GM23338 (cell line): ENCODE results near the gene RPP40. TPM values are rescaled to one million over a fixed set of nuclear protein-coding genes. Genes with fewer than 3 reads are reported as not detected.
A peak's percentile ranks its signal among the peaks of the same experiment; 100 is the strongest.

Source experiments
- ATAC-seq: fragments of 200-7000 bp; cut with Tn5 transposase; 3 replicates; pipeline ENCODE4 v1.9.1; 2020
- DNase-seq: peaks from one replicate; pipeline ENCODE4 v3.0.0-alpha.2; 2015; ENCODE audit warnings: low spot score
- H2AFZ ChIP-seq: fragments of 200-600 bp; sonication (generic); 2 replicates; pipeline ENCODE4 v1.8.0; 2016; ENCODE audit warnings: antibody characterized with exemption, mild to moderate bottlenecking, moderate library complexity
- H3F3A ChIP-seq: fragments of 200-600 bp; sonication (generic); replicated peaks from 2 replicates; pipeline ENCODE4 v1.8.0; 2017; ENCODE audit warnings: antibody characterized with exemption, mixed run types, low read depth
- H3K27ac ChIP-seq: fragments of 200-600 bp; sonication (generic); 2 replicates; pipeline ENCODE4 v1.6.1; 2016; ENCODE audit warnings: low read depth
- H3K27me3 ChIP-seq: fragments of 200-600 bp; sonication (generic); 2 replicates; pipeline ENCODE4 v1.8.0; 2016; ENCODE audit warnings: mild to moderate bottlenecking, mixed run types, moderate library complexity; ENCODE audit not compliant: insufficient read depth
- H3K36me3 ChIP-seq: fragments of 200-600 bp; sonication (generic); 2 replicates; pipeline ENCODE4 v1.8.0; 2016; ENCODE audit warnings: mild to moderate bottlenecking; ENCODE audit not compliant: insufficient read depth
- H3K4me1 ChIP-seq: fragments of 200-600 bp; sonication (generic); 2 replicates; pipeline ENCODE4 v1.8.0; 2016; ENCODE audit warnings: mild to moderate bottlenecking, moderate library complexity; ENCODE audit not compliant: insufficient read depth
- H3K4me2 ChIP-seq: fragments of 200-600 bp; sonication (generic); 2 replicates; pipeline ENCODE4 v1.7.1; 2017; ENCODE audit warnings: mixed run types
- H3K4me3 ChIP-seq: fragments of 200-600 bp; sonication (generic); 2 replicates; pipeline ENCODE4 v1.6.1; 2016; ENCODE audit warnings: mixed run types
- H3K79me2 ChIP-seq: fragments of 200-600 bp; sonication (generic); replicated peaks from 2 replicates; pipeline ENCODE4 v1.8.0; 2017; ENCODE audit warnings: mild to moderate bottlenecking; ENCODE audit not compliant: insufficient read depth
- H3K9me2 ChIP-seq: fragments of 200-600 bp; sonication (generic); 2 replicates; pipeline ENCODE4 v1.8.0; 2017; ENCODE audit not compliant: insufficient read depth
- H4K20me1 ChIP-seq: fragments of 200-600 bp; sonication (generic); replicated peaks from 2 replicates; pipeline ENCODE4 v1.8.0; 2017; ENCODE audit warnings: mild to moderate bottlenecking; ENCODE audit not compliant: insufficient read depth
- H3K27ac Mint-ChIP-seq: 2 replicates; pipeline ENCODE4 v1.8.0; 2020; ENCODE audit warnings: inconsistent platforms, mild to moderate bottlenecking, moderate library complexity, mixed read lengths
- H3K27me3 Mint-ChIP-seq: 3 replicates; pipeline ENCODE4 v1.8.0; 2022; ENCODE audit warnings: low read depth, mild to moderate bottlenecking, moderate library complexity, mixed read lengths, inconsistent platforms; ENCODE audit not compliant: insufficient read depth, poor library complexity
- H3K36me3 Mint-ChIP-seq: 3 replicates; pipeline ENCODE4 v1.8.0; 2021; ENCODE audit warnings: low read depth, mild to moderate bottlenecking, inconsistent platforms, moderate library complexity, mixed read lengths
- H3K4me1 Mint-ChIP-seq: 3 replicates; pipeline ENCODE4 v1.8.0; 2020; ENCODE audit warnings: mild to moderate bottlenecking, inconsistent platforms, mixed read lengths
- H3K4me3 Mint-ChIP-seq: 3 replicates; pipeline ENCODE4 v1.8.0; 2021; ENCODE audit warnings: moderate library complexity, mild to moderate bottlenecking, inconsistent platforms, mixed read lengths
- H3K9me3 Mint-ChIP-seq: 3 replicates; pipeline ENCODE4 v1.8.0; 2020; ENCODE audit warnings: moderate library complexity, mild to moderate bottlenecking, inconsistent platforms, mixed read lengths
- NANOG ChIP-seq: IDR thresholded peaks from 2 replicates; pipeline ENCODE4 v1.6.1; 2016; ENCODE audit warnings: antibody characterized with exemption, borderline replicate concordance
- ZNF331 ChIP-seq: fragments of 250-450 bp; sonication (Bioruptor Pico); IDR thresholded peaks from 2 replicates; pipeline ENCODE4 v1.5.0; 2020; ENCODE audit warnings: low read depth, mild to moderate bottlenecking, moderate library complexity
- polyA plus RNA-seq: library from polyadenylated mRNA; unstranded; fragments of >200 nt; fragmentation: Nextera tagmentation; extraction: Ambion mirVana; gene quantifications from 2 replicates; pipeline ENCODE4 v1.2.1, GENCODE V29; 2016
- total RNA-seq: library from RNA; depleted of rRNA; stranded (reverse); fragments of >200 nt; shearing (Covaris generic); gene quantifications from 2 replicates; pipeline ENCODE4 v1.2.3, GENCODE V29; 2014
- TF ChIP-seq, protein P1 (sequence below): IDR thresholded peaks from one replicate; pipeline ENCODE4 v1.6.1; 2018; ENCODE audit warnings: antibody characterized with exemption; ENCODE audit not compliant: unreplicated experiment
- TF ChIP-seq, protein P2 (sequence below): fragments of 250-450 bp; sonication (Bioruptor Pico); IDR thresholded peaks from 2 replicates; pipeline ENCODE4 v1.5.0; 2020; ENCODE audit warnings: mild to moderate bottlenecking, moderate library complexity

Gene RPP40
- total and polyA plus RNA-seq, 2 experiments from 2014 or later = 39.3 to 40.4 TPM

DNA sequence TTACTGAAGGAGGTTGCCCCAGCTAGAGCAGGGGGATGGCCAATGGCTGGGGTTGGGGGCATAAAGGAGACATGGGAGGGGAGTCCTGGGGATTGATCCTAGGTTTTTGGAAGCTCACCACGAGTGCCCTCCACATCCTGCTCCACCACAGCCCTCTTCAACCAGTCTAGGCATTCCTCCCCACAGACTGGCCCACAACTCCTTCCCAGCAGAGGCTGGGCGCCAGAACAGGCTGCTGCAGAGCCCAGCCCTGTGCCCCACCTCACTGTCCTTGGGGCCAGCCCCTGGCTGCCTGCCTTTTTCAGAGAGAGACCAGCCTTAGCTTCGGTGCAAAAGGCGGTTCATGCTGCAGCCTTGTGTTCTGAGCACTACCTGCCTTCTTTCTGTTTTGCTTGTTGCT lies 16.4 kb downstream of the RPP40 start (continued):
- TF ChIP-seq, protein P1, sequence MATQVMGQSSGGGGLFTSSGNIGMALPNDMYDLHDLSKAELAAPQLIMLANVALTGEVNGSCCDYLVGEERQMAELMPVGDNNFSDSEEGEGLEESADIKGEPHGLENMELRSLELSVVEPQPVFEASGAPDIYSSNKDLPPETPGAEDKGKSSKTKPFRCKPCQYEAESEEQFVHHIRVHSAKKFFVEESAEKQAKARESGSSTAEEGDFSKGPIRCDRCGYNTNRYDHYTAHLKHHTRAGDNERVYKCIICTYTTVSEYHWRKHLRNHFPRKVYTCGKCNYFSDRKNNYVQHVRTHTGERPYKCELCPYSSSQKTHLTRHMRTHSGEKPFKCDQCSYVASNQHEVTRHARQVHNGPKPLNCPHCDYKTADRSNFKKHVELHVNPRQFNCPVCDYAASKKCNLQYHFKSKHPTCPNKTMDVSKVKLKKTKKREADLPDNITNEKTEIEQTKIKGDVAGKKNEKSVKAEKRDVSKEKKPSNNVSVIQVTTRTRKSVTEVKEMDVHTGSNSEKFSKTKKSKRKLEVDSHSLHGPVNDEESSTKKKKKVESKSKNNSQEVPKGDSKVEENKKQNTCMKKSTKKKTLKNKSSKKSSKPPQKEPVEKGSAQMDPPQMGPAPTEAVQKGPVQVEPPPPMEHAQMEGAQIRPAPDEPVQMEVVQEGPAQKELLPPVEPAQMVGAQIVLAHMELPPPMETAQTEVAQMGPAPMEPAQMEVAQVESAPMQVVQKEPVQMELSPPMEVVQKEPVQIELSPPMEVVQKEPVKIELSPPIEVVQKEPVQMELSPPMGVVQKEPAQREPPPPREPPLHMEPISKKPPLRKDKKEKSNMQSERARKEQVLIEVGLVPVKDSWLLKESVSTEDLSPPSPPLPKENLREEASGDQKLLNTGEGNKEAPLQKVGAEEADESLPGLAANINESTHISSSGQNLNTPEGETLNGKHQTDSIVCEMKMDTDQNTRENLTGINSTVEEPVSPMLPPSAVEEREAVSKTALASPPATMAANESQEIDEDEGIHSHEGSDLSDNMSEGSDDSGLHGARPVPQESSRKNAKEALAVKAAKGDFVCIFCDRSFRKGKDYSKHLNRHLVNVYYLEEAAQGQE = no peak
- TF ChIP-seq ZNF331 (CRISPR knock-in tag) = peak; percentile 82

DNA sequence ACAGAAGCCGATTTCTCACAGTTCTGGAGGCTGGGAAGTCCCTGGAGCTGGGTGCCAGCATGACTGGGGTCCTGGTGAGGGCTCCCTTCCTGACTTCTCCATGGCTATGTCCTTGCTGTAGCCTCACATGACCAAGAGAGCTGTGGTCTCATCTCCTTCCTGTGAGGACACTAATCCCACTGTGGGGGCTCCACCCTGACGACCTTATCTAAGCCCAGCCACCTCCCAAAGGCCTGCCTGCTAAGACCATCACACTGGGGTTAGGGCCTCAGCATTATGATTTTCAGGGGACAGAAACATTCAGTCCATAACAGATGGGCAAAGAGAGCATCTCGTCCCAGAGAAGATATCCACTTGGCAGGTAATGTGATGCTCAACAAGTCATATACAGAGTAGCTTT lies 16.8 kb downstream of the RPP40 start:
- H3K27ac Mint-ChIP-seq = no peak overlapping the region

More for the DNA sequence above, 16.8 kb downstream of the RPP40 start:
- no peak for DNase-seq
- Mint-ChIP-seq H3K27me3 (no peaks in the 10 kb centered on the region), H3K4me3 (no peak overlapping the region), H3K36me3 (no peaks in the 10 kb centered on the region), H3K4me1 (peaks cover 12% of the 10 kb centered on the region; the same call in 2 of the 3 replicates), H3K9me3 (no peaks in the 10 kb centered on the region; the same call in 2 of the 3 replicates)
- Histone ChIP-seq H3K4me3 (no peak overlapping the region), H3K27ac (no peak overlapping the region), H3K27me3 (no peaks in the 10 kb centered on the region), H3K4me1 (no peaks in the 10 kb centered on the region), H3K4me2 (no peak overlapping the region), H3K9me2 (peaks cover 7% of the 10 kb centered on the region; the same call in 1 of the 2 replicates), H2AFZ (no peak overlapping the region), H3F3A (no peaks in the 10 kb centered on the region), H4K20me1 (no peaks in the 10 kb centered on the region), H3K36me3 (no peaks in the 10 kb centered on the region), H3K79me2 (no peaks in the 10 kb centered on the region)
- TF ChIP-seq NANOG = no peak
- TF ChIP-seq, protein P2, sequence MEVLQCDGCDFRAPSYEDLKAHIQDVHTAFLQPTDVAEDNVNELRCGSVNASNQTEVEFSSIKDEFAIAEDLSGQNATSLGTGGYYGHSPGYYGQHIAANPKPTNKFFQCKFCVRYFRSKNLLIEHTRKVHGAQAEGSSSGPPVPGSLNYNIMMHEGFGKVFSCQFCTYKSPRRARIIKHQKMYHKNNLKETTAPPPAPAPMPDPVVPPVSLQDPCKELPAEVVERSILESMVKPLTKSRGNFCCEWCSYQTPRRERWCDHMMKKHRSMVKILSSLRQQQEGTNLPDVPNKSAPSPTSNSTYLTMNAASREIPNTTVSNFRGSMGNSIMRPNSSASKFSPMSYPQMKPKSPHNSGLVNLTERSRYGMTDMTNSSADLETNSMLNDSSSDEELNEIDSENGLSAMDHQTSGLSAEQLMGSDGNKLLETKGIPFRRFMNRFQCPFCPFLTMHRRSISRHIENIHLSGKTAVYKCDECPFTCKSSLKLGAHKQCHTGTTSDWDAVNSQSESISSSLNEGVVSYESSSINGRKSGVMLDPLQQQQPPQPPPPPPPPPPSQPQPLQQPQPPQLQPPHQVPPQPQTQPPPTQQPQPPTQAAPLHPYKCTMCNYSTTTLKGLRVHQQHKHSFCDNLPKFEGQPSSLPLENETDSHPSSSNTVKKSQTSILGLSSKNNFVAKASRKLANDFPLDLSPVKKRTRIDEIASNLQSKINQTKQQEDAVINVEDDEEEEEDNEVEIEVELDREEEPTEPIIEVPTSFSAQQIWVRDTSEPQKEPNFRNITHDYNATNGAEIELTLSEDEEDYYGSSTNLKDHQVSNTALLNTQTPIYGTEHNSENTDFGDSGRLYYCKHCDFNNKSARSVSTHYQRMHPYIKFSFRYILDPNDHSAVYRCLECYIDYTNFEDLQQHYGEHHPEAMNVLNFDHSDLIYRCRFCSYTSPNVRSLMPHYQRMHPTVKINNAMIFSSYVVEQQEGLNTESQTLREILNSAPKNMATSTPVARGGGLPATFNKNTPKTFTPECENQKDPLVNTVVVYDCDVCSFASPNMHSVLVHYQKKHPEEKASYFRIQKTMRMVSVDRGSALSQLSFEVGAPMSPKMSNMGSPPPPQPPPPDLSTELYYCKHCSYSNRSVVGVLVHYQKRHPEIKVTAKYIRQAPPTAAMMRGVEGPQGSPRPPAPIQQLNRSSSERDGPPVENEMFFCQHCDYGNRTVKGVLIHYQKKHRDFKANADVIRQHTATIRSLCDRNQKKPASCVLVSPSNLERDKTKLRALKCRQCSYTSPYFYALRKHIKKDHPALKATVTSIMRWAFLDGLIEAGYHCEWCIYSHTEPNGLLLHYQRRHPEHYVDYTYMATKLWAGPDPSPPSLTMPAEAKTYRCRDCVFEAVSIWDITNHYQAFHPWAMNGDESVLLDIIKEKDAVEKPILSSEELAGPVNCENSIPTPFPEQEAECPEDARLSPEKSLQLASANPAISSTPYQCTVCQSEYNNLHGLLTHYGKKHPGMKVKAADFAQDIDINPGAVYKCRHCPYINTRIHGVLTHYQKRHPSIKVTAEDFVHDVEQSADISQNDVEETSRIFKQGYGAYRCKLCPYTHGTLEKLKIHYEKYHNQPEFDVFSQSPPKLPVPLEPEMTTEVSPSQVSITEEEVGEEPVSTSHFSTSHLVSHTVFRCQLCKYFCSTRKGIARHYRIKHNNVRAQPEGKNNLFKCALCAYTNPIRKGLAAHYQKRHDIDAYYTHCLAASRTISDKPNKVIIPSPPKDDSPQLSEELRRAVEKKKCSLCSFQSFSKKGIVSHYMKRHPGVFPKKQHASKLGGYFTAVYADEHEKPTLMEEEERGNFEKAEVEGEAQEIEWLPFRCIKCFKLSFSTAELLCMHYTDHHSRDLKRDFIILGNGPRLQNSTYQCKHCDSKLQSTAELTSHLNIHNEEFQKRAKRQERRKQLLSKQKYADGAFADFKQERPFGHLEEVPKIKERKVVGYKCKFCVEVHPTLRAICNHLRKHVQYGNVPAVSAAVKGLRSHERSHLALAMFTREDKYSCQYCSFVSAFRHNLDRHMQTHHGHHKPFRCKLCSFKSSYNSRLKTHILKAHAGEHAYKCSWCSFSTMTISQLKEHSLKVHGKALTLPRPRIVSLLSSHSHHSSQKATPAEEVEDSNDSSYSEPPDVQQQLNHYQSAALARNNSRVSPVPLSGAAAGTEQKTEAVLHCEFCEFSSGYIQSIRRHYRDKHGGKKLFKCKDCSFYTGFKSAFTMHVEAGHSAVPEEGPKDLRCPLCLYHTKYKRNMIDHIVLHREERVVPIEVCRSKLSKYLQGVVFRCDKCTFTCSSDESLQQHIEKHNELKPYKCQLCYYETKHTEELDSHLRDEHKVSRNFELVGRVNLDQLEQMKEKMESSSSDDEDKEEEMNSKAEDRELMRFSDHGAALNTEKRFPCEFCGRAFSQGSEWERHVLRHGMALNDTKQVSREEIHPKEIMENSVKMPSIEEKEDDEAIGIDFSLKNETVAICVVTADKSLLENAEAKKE (CRISPR knock-in tag) = no peak
- ATAC-seq = no peak
